Fibroblast of mammary gland (primary cell): ENCODE data around the gene DNMT1.
A peak's percentile ranks its signal among the peaks of the same experiment; 100 is the strongest.
"Not testable (repeated sequence)": the region's sequence is repeated elsewhere in the genome, so short reads cannot be mapped to it uniquely, and the experiment has no call there.

Source experiments
- DNase-seq: peaks from one replicate; pipeline ENCODE4 v3.0.0-alpha.2; 2010; ENCODE audit warnings: low read depth
- H3K4me3 ChIP-seq: 2 replicates; pipeline ENCODE4 v1.5.1; 2011; ENCODE audit warnings: low read depth, mild to moderate bottlenecking, low read length, moderate library complexity; ENCODE audit not compliant: control insufficient read depth
- TF ChIP-seq, protein P1 (sequence below): conservative IDR thresholded peaks from 2 replicates; pipeline ENCODE4 v1.5.1; 2011; ENCODE audit warnings: low read depth, low read length, inconsistent platforms; ENCODE audit not compliant: control insufficient read depth, insufficient read depth

Gene DNMT1

DNA sequence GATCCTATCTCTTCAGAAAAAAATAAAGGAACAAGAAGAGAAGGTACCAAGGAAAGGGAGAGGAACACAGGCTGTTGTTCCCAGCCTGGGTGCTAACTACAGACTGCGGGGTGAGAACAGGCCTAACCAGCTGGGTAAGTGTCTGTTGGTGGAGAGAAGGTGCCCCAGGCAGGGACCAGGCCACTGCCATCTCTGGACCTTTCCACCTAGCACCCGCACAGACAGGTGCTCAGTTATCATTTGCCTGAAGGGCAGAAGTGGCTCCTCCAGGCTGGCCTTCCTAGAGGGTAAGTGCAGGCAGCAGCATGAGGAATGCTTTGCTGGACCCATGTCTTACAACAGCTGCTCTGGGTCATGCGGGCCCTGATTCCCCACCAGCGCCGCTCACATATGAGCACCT, 10.1 kb downstream of the DNMT1 start:
- DNase-seq: no peak
- TF ChIP-seq, protein P1, sequence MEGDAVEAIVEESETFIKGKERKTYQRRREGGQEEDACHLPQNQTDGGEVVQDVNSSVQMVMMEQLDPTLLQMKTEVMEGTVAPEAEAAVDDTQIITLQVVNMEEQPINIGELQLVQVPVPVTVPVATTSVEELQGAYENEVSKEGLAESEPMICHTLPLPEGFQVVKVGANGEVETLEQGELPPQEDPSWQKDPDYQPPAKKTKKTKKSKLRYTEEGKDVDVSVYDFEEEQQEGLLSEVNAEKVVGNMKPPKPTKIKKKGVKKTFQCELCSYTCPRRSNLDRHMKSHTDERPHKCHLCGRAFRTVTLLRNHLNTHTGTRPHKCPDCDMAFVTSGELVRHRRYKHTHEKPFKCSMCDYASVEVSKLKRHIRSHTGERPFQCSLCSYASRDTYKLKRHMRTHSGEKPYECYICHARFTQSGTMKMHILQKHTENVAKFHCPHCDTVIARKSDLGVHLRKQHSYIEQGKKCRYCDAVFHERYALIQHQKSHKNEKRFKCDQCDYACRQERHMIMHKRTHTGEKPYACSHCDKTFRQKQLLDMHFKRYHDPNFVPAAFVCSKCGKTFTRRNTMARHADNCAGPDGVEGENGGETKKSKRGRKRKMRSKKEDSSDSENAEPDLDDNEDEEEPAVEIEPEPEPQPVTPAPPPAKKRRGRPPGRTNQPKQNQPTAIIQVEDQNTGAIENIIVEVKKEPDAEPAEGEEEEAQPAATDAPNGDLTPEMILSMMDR: no peak

DNA sequence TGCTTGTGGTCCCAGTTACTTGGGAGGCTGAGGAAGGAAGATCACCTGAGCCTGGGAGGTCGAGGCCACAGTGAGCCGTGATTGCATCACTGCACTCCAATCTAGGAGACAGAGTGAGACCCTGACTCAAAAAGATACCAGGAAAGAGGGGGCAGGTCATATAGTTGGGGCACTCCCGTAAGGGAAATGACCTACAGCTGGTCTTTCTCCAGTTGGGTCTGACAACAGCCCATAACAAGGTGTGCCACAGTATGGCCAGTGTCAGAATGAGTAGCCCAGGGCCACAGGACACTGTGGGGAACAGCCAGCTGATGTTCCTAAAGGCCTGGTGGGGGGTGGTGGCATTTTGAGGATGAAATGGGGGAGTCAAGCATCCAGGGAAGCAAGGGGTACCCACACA, 10.8 kb downstream of the DNMT1 start:
- H3K4me3 ChIP-seq: no peak overlapping the region
- no peak for DNase-seq
- TF ChIP-seq, protein P1: no peak

More for the DNA sequence above, 10.1 kb downstream of the DNMT1 start:
- no peak overlapping the region for H3K4me3 ChIP-seq

DNA sequence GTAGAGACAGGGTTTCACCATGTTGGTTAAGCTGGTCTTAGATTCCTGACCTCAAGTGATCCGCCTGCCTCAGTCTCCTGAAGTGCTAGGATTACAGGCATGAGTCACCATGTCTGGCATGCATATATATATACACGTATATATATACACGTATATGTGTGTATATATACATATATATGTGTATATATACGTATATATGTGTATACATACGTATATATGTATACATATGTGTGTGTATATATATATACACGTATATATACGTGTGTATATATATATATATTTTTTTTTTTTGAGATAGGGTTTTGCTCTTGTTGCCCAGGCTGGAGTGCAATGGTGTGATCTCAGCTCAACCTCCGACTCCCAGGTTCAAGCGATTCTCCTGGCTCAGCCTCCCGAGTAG, 11.9 kb downstream of the DNMT1 start:
- no peak for DNase-seq
- H3K4me3 ChIP-seq: no peak overlapping the region
- TF ChIP-seq, protein P1: no peak

DNA sequence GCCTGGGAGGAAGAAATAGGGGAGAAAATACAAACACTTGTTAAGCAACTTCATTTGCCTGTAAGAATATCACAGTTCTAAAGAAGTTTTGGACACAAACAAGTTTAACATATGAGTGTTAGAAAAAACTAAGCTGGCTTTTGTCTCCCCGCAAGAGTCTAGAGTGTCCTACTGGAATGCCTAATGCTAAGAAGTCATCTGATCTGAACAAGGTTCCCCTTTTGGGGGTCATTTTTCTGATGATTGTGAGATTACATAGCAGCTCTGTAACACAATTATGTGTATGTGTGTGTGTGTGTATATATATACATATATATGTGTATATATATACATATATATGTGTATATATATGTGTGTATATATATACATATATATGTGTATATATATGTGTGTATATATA, 12.7 kb downstream of the DNMT1 start:
- TF ChIP-seq, protein P1: no peak

DNA sequence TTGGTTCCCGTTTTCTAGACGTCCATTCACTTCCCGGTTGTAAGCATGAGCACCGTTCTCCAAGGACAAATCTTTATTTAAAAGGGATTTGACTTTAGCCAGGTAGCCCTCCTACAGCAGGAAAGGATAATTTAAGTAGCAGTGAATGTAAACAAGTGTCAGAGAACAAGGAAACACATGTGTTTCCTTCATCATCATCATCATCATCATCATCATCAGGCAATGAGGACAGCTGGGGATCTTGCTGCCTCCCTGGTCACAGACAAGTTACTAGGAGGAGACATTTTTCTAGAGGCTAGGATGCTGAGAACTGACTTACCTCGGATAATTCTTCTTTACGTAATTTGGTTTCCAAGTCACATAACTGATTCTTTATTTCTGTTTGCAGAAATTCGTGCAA, 14.3 kb downstream of the DNMT1 start:
- DNase-seq: no peak
- no peak overlapping the region for H3K4me3 ChIP-seq
- TF ChIP-seq, protein P1: no peak

More for the DNA sequence above, 12.7 kb downstream of the DNMT1 start:
- no peak overlapping the region for H3K4me3 ChIP-seq
- DNase-seq: no peak

DNA sequence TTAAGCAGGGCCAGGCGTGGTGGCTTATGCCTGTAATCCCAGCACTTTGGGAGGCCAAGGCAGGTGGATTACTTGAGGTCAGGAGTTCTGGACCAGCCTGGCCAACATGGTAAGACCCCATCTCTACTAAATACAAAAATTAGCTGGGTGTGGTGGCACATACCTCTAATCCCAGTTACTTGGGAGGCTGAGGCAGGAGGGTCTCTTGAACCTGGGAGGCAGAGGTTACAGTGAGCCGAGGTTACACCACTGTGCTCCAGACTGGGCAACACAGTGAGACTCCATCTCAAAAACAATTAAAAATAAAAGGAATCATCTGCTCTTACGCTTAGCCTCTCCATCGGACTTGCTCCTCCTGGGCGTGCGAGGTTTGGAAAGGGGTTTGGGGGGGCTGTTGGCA, 14.7 kb downstream of the DNMT1 start:
- not testable (repeated sequence) for H3K4me3 ChIP-seq, DNase-seq

DNA sequence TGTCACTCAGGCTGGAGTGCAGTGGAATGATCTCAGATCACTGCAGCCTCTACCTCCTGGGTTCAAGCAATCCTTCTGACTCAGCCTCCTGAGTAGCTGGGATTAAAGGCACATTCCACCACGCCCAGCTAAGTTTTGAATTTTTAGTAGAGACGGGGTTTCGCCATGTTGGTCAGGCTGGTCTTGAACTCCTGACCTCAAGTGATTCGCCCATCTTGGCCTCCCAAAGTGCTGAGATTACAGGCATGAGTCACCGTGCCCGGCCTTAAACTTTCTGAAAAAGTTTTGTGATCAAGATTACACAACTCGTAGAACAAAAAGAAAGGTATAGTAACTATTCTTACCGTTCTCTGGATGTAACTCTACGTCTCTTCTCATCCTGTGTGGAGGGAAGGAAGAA, 21.2 kb downstream of the DNMT1 start:
- DNase-seq: peak; percentile 49
- TF ChIP-seq, protein P1: no peak
- no peak overlapping the region for H3K4me3 ChIP-seq
